Calu3 (cell line): ENCODE data around the gene TRIM27. TPM values are rescaled to one million over a fixed set of nuclear protein-coding genes. Genes with fewer than 3 reads are reported as not detected.

Source experiments
- BruUV-seq: library from RNA; stranded (reverse); fragments of 400-500 nt; replicated peaks from 2 replicates; lab custom pipeline; 2021; lab: Mats Ljungman, UMichigan
- CTCF ChIA-PET: fragments of 300-600 bp; sonication (Branson Sonifier 250); formaldehyde crosslinking; loops from one replicate; lab custom pipeline; 2022; ENCODE audit warnings: antibody characterized with exemption; lab: Charles Lee
- DNase-seq: peaks from one replicate; pipeline ENCODE4 v3.0.0; 2022
- H3K27ac Mint-ChIP-seq: one replicate; pipeline ENCODE4 v1.8.0; 2022; ENCODE audit warnings: mixed read lengths; ENCODE audit not compliant: unreplicated experiment
- H3K27me3 Mint-ChIP-seq: one replicate; pipeline ENCODE4 v1.8.0; 2022; ENCODE audit warnings: mixed read lengths; ENCODE audit not compliant: unreplicated experiment
- H3K36me3 Mint-ChIP-seq: one replicate; pipeline ENCODE4 v1.8.0; 2022; ENCODE audit warnings: mild to moderate bottlenecking, moderate library complexity, mixed read lengths; ENCODE audit not compliant: insufficient read depth, unreplicated experiment
- H3K4me1 Mint-ChIP-seq: one replicate; pipeline ENCODE4 v1.8.0; 2022; ENCODE audit warnings: mild to moderate bottlenecking, low read depth, mixed read lengths; ENCODE audit not compliant: unreplicated experiment
- H3K4me3 Mint-ChIP-seq: one replicate; pipeline ENCODE4 v1.8.0; 2022; ENCODE audit warnings: mild to moderate bottlenecking, low read depth, moderate library complexity, mixed read lengths; ENCODE audit not compliant: unreplicated experiment
- H3K9me3 Mint-ChIP-seq: one replicate; pipeline ENCODE4 v1.8.0; 2022; ENCODE audit warnings: low read depth, mixed read lengths; ENCODE audit not compliant: unreplicated experiment
- CTCF ChIP-seq: fragments of 200-600 bp; IDR thresholded peaks from one replicate; pipeline ENCODE4 v1.8.0; 2022; ENCODE audit warnings: antibody characterized with exemption; ENCODE audit not compliant: unreplicated experiment
- intact Hi-C: fragments of 100-400 bp; cut with micrococcal nuclease; formaldehyde crosslinking; loops from one replicate; pipeline ENCODE4 v1.10.0; 2022; ENCODE audit not compliant: unreplicated experiment
- total RNA-seq: library from RNA; stranded (reverse); gene quantifications from 2 replicates; pipeline ENCODE4 v1.2.3, GENCODE V29; 2022

The TRIM27 gene
- total RNA-seq, 1 experiment from 2014 or later: 91.6 TPM

GRCh38 chr6:28892525-28892924 lies 31.3 kb downstream of the TRIM27 start:
- Mint-ChIP-seq H3K9me3 (no peaks in the 10 kb centered on the region), H3K4me3 (no peak overlapping the region), H3K27ac (no peak overlapping the region), H3K36me3 (peaks cover 27% of the 10 kb centered on the region), H3K4me1 (no peaks in the 10 kb centered on the region), H3K27me3 (no peaks in the 10 kb centered on the region)
- no TSS peak for BruUV-seq
- CTCF ChIA-PET: no interaction called here
- intact Hi-C loops: no loop called here
- no peak for DNase-seq
- TF ChIP-seq CTCF: no peak

GRCh38 chr6:28887796-28888496 lies 35.8 kb downstream of the TRIM27 start:
- H3K4me1 Mint-ChIP-seq: no peaks in the 10 kb centered on the region
- CTCF ChIA-PET: no interaction called here
- intact Hi-C loops: no loop called here

GRCh38 chr6:28886079-28886439 lies 37.7 kb downstream of the TRIM27 start:
- no peak for DNase-seq
- CTCF ChIA-PET: interaction anchor here (1.2 kb wide), 1 partner anchor 10 kb away, joined by 3 read pairs; no protein-coding TSS in a partner anchor
- no peaks in the 10 kb centered on the region for H3K27me3 Mint-ChIP-seq
- H3K4me1 Mint-ChIP-seq: peaks cover 7% of the 10 kb centered on the region
- peaks cover 7% of the 10 kb centered on the region for H3K36me3 Mint-ChIP-seq
- TF ChIP-seq CTCF: no peak
- no TSS peak for BruUV-seq
- H3K9me3 Mint-ChIP-seq: no peaks in the 10 kb centered on the region
- no peak overlapping the region for H3K4me3 Mint-ChIP-seq
- no peak overlapping the region for H3K27ac Mint-ChIP-seq
- intact Hi-C loops: no loop called here

More at GRCh38 chr6:28887796-28888496, 35.8 kb downstream of the TRIM27 start:
- Mint-ChIP-seq H3K9me3 (no peaks in the 10 kb centered on the region), H3K27me3 (no peaks in the 10 kb centered on the region), H3K4me3 (no peak overlapping the region), H3K36me3 (no peaks in the 10 kb centered on the region), H3K27ac (no peak overlapping the region)
- no TSS peak for BruUV-seq
- TF ChIP-seq CTCF: no peak
- no peak for DNase-seq

GRCh38 chr6:28884423-28885131 lies 39.2 kb downstream of the TRIM27 start:
- peaks cover 17% of the 10 kb centered on the region for H3K36me3 Mint-ChIP-seq
- CTCF ChIA-PET: no interaction called here
- no TSS peak for BruUV-seq
- intact Hi-C loops: no loop called here
- H3K4me3 Mint-ChIP-seq: no peak overlapping the region
- no peaks in the 10 kb centered on the region for H3K27me3 Mint-ChIP-seq
- H3K4me1 Mint-ChIP-seq: peaks cover 13% of the 10 kb centered on the region
- no peak for DNase-seq
- no peaks in the 10 kb centered on the region for H3K9me3 Mint-ChIP-seq
- H3K27ac Mint-ChIP-seq: no peak overlapping the region
- TF ChIP-seq CTCF: no peak
